ENCODE measurements around the gene CST4. TPM values are rescaled to one million over a fixed set of nuclear protein-coding genes. Genes with fewer than 3 reads are reported as not detected.

The CST4 gene
- total RNA-seq, 2 donors from 2014 or later = not detected

DNA sequence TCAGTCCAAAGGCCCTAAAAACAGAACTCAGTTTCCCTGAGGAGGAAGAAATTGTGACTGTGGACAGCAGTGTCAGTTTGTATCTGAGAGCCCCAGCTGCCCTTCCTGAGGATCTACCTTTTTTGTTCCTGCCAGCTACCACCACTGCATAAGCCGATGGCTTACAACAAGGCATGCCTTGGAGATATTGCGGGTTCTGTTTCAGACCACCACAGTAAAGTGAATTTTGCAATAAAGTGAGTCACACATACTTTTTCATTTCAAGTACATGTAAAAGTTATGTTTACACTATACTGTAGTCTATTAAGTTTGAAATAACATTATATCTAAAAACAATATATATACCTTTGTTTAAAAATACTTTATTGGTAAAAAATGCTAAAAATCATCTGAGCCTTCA is 41.5 kb downstream of the CST4 start:
- TF ChIP-seq, protein P1, sequence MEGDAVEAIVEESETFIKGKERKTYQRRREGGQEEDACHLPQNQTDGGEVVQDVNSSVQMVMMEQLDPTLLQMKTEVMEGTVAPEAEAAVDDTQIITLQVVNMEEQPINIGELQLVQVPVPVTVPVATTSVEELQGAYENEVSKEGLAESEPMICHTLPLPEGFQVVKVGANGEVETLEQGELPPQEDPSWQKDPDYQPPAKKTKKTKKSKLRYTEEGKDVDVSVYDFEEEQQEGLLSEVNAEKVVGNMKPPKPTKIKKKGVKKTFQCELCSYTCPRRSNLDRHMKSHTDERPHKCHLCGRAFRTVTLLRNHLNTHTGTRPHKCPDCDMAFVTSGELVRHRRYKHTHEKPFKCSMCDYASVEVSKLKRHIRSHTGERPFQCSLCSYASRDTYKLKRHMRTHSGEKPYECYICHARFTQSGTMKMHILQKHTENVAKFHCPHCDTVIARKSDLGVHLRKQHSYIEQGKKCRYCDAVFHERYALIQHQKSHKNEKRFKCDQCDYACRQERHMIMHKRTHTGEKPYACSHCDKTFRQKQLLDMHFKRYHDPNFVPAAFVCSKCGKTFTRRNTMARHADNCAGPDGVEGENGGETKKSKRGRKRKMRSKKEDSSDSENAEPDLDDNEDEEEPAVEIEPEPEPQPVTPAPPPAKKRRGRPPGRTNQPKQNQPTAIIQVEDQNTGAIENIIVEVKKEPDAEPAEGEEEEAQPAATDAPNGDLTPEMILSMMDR (IDR thresholded peaks at IDR 0.05) = no peak
- H3K4me3 ChIP-seq = no peak overlapping the region
- no peaks in the 10 kb centered on the region for H3K4me1 ChIP-seq
- H3K36me3 ChIP-seq = no peaks in the 10 kb centered on the region
- H3K9ac ChIP-seq (ENCODE audit: low read depth in 2 of 2, low read length in 2 of 2) = no peak overlapping the region
- no peaks in the 10 kb centered on the region for H3K27me3 ChIP-seq
- H3K27ac ChIP-seq = no peak overlapping the region
- no peaks in the 10 kb centered on the region for H3K9me3 ChIP-seq
- intact Hi-C loops (cut with DNase I) = no loop called here
- DNase-seq = no peak

DNA sequence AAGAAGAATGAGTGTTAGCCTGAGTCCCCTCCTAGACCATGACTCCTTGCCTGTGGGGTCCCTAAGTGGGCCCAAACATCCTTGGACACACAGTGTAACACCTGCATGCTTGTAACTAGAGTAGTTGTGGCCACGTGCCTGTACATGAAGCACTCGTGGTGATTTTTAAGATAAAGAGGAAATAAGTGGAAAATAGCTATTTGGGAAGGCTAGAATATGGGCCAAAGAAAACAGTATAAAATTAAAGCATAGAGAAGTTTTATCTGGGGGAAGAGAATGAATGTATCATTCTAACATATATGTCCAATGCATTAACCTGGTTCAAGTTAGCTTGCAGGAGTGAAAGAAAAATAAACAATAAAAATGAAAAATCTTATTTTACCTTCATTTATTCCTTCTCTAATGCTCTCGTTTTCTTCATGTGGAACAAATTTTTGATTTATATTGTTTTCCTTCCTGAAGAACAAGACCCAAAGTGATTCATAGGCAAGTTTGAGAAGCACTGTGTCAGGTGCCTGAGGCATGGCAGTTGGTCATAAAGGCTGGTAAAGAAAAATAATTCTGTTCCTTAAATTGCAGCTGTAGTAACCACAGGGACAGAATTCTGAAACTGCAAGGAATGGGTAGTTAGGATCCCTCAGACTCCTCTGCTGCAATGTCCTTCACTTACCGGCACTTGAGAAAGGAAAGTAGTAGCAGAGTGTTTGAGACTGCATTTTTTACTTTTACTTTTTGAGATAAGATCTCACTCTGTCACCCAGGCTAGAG is 42.5 kb downstream of the CST4 start:
- Histone ChIP-seq H3K9ac (ENCODE audit: low read depth in 2 of 2, low read length in 2 of 2) (no peak overlapping the region), H3K4me3 (no peak overlapping the region), H3K36me3 (no peaks in the 10 kb centered on the region), H3K27ac (no peak overlapping the region), H3K4me1 (no peaks in the 10 kb centered on the region), H3K27me3 (no peaks in the 10 kb centered on the region), H3K9me3 (no peaks in the 10 kb centered on the region)
- intact Hi-C loops (cut with DNase I) = no loop called here
- TF ChIP-seq, protein P1 (IDR thresholded peaks at IDR 0.05) = no peak
- DNase-seq = no peak

DNA sequence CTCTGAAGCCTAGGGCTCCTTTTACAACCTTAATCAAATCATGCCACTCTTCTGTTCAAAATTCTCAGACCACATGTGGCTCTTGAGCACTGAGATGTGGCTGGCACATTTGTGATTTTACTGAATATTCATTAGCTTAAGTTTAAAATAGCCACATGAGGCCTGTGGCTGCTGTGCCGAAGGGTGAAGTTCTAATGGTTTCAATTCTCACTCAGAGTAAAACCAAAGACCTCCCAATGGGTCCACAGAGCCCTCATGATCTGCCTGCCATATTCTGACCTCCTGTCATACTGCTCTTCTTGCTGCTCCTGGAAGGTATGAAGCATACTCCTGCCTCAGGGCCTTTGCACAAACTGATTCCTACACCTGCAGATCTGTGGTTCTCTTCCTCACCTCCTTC is 43.3 kb downstream of the CST4 start:
- H3K9ac ChIP-seq (ENCODE audit: low read depth in 2 of 2, low read length in 2 of 2) = no peak overlapping the region
- intact Hi-C loops (cut with DNase I) = no loop called here
- no peaks in the 10 kb centered on the region for H3K9me3 ChIP-seq
- no peaks in the 10 kb centered on the region for H3K27me3 ChIP-seq
- TF ChIP-seq, protein P1 (IDR thresholded peaks at IDR 0.05) = no peak
- H3K4me1 ChIP-seq = no peaks in the 10 kb centered on the region
- H3K27ac ChIP-seq = no peak overlapping the region
- no peak for DNase-seq
- no peaks in the 10 kb centered on the region for H3K36me3 ChIP-seq
- no peak overlapping the region for H3K4me3 ChIP-seq

DNA sequence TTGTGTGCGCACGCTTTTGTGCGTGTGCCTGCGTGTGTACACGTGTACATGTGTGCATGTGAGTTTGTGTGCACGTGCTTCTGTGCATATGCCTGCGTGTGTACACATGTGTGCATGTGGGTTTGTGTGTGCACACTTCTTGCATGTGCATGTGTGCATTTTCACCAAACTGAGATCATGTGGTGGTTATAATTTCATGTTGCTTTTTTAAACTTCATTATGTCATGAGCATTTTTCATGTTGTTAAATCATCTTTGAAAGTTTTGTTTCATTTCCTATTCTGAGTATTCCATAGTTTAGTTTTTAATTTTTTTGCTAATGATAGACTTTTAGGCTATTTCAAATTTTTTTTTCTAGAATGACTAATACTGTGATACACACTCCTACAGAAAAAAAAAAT is 44.7 kb downstream of the CST4 start:
- intact Hi-C loops (cut with DNase I) = no loop called here
- Histone ChIP-seq H3K4me1 (no peaks in the 10 kb centered on the region), H3K36me3 (no peaks in the 10 kb centered on the region), H3K27ac (no peak overlapping the region), H3K4me3 (no peak overlapping the region), H3K9me3 (no peaks in the 10 kb centered on the region), H3K9ac (ENCODE audit: low read depth in 2 of 2, low read length in 2 of 2) (no peak overlapping the region), H3K27me3 (no peaks in the 10 kb centered on the region)
- DNase-seq = no peak
- TF ChIP-seq, protein P1 (IDR thresholded peaks at IDR 0.05) = no peak

DNA sequence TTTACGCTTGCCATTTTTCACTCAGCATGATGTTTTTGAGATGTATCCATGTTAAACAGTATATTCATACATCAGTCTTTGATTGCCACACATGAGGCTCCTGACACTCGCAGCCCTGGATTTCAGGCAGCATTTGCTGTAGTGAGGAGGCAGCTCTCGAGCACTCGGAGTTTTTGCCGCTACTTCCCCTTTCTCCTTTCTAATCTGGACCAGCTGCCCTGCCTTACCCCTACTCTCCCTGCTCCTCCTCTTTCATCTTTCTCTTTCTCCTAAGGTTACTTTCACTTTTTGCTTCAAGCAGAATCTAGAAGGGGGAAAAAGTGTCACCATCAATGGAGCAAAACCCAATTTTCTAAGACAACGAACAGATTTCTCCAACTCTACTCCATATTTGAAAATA is 45.2 kb downstream of the CST4 start:
- Histone ChIP-seq H3K27ac (no peak overlapping the region), H3K4me1 (no peaks in the 10 kb centered on the region), H3K36me3 (no peaks in the 10 kb centered on the region), H3K27me3 (no peaks in the 10 kb centered on the region), H3K9me3 (no peaks in the 10 kb centered on the region), H3K4me3 (no peak overlapping the region), H3K9ac (ENCODE audit: low read depth in 2 of 2, low read length in 2 of 2) (no peak overlapping the region)
- no peak for DNase-seq
- TF ChIP-seq, protein P1 (IDR thresholded peaks at IDR 0.05) = no peak
- intact Hi-C loops (cut with DNase I) = no loop called here

Data from colonic mucosa (tissue), 4 donors.